HCT116 (cell line): ENCODE data around the gene PKP1. TPM values are rescaled to one million over a fixed set of nuclear protein-coding genes. Genes with fewer than 3 reads are reported as not detected.

ENCODE experiments used
- ATAC-seq: fragments of 200-7000 bp; cut with Tn5 transposase; 2 replicates; pipeline ENCODE4 v1.9.1; 2020; ENCODE audit warnings: mild to moderate bottlenecking, moderate library complexity
- BruUV-seq: library from RNA; stranded (reverse); fragments of 400-500 nt; replicated peaks from 2 replicates; lab custom pipeline; 2021; lab: Mats Ljungman, UMichigan
- CTCF ChIA-PET: fragments of 300-600 bp; sonication (Branson Sonifier 250); formaldehyde crosslinking; loops from one replicate; lab custom pipeline; 2021; ENCODE audit warnings: antibody characterized with exemption; lab: Charles Lee
- POLR2A ChIA-PET: fragments of 300-600, 350-600 bp; sonication (Branson Sonifier 250); formaldehyde crosslinking; loops from one replicate; lab custom pipeline; 2021; ENCODE audit warnings: antibody characterized with exemption; lab: Charles Lee
- RAD21 ChIA-PET, 2 experiments: fragments of 300-600 bp; sonication (Branson Sonifier 250); formaldehyde crosslinking; loops; one replicate each; lab custom pipeline; 2023; ENCODE audit warnings: low total read pairs in 2 of 2; ENCODE audit not compliant: uncharacterized antibody in 2 of 2, unreplicated experiment in 2 of 2, low non-redundant PET in 1 of 2; lab: Charles Lee
- DNase-seq: peaks from one replicate; pipeline ENCODE4 v3.0.0-alpha.2; 2010; ENCODE audit warnings: low read depth, low spot score
- H2AFZ ChIP-seq: fragments of 200-600 bp; shearing (Covaris generic), sonication (generic); 2 replicates; pipeline ENCODE4 v1.6.1; 2017; ENCODE audit warnings: low read depth, mixed run types, mixed read lengths, antibody characterized with exemption, low read length; ENCODE audit not compliant: poor library complexity, severe bottlenecking
- H3K27ac ChIP-seq: 2 replicates; pipeline ENCODE4 v1.5.1; 2012; ENCODE audit warnings: low read depth, low read length
- H3K27me3 ChIP-seq: fragments of 200-600 bp; sonication (generic); 2 replicates; pipeline ENCODE4 v1.6.1; 2016; ENCODE audit warnings: mixed run types, low read length, mixed read lengths; ENCODE audit not compliant: insufficient read depth
- H3K36me3 ChIP-seq, 2 experiments: fragments of 200-500 bp in 1 of 2; fragments of 200-600 bp in 1 of 2; sonication (Bioruptor generic) in 1 of 2; sonication (generic) in 1 of 2; 2 replicates each; pipeline versions ENCODE4 v1.5.1 to v1.6.1; 2014 to 2016; ENCODE audit warnings: low read length in 2 of 2, inconsistent platforms in 1 of 2, mixed read lengths in 1 of 2, mixed run types in 1 of 2; ENCODE audit not compliant: insufficient read depth in 2 of 2, control insufficient read depth in 1 of 2
- H3K4me1 ChIP-seq, 2 experiments: fragments of 200-600 bp in 1 of 2; sonication (generic) in 1 of 2; 2 replicates each; pipeline versions ENCODE4 v1.5.1 to v1.6.1; 2012 to 2017; ENCODE audit warnings: low read length in 2 of 2, inconsistent platforms in 1 of 2, mild to moderate bottlenecking in 1 of 2, mixed read lengths in 1 of 2, mixed run types in 1 of 2, moderate library complexity in 1 of 2; ENCODE audit not compliant: insufficient read depth in 2 of 2, control insufficient read depth in 1 of 2
- H3K4me2 ChIP-seq: fragments of 200-600 bp; sonication (generic); 2 replicates; pipeline ENCODE4 v1.6.1; 2017; ENCODE audit warnings: mixed run types, low read length, mixed read lengths
- H3K4me3 ChIP-seq, 2 experiments: fragments of 200-600 bp in 1 of 2; sonication (generic) in 1 of 2; replicated peaks in 1 of 2; 2 replicates each; pipeline ENCODE4 v1.5.1; 2011 to 2016; ENCODE audit warnings: low read length in 2 of 2, control low read depth in 1 of 2, low read depth in 1 of 2, mild to moderate bottlenecking in 1 of 2, mixed read lengths in 1 of 2, mixed run types in 1 of 2
- H3K79me2 ChIP-seq: fragments of 200-600 bp; sonication (generic); 2 replicates; pipeline ENCODE4 v1.6.1; 2017; ENCODE audit warnings: mild to moderate bottlenecking, mixed run types, low read length, moderate library complexity, mixed read lengths; ENCODE audit not compliant: insufficient read depth
- H3K9ac ChIP-seq: fragments of 200-600 bp; sonication (generic); 2 replicates; pipeline ENCODE4 v1.6.1; 2016; ENCODE audit warnings: low read length, mixed read lengths
- H3K9me2 ChIP-seq: fragments of 200-600 bp; sonication (generic), shearing (Covaris generic); 2 replicates; pipeline ENCODE4 v1.6.1; 2017; ENCODE audit warnings: mixed run types, mild to moderate bottlenecking, moderate library complexity; ENCODE audit not compliant: insufficient read depth
- H3K9me3 ChIP-seq, 2 experiments: fragments of 200-500 bp in 1 of 2; fragments of 200-600 bp in 1 of 2; sonication (Bioruptor generic) in 1 of 2; sonication (generic) in 1 of 2; 2 replicates each; pipeline ENCODE4 v1.6.1; 2014 to 2017; ENCODE audit warnings: low read length in 2 of 2, mixed read lengths in 2 of 2, inconsistent platforms in 1 of 2, low read depth in 1 of 2, mild to moderate bottlenecking in 1 of 2, mixed run types in 1 of 2, moderate library complexity in 1 of 2; ENCODE audit not compliant: control insufficient read depth in 1 of 2, insufficient read depth in 1 of 2
- H4K20me1 ChIP-seq: fragments of 200-600 bp; sonication (generic), shearing (Covaris generic); 2 replicates; pipeline ENCODE4 v1.6.1; 2017; ENCODE audit warnings: mixed run types, mild to moderate bottlenecking, moderate library complexity; ENCODE audit not compliant: insufficient read depth
- CTCF ChIP-seq, 3 experiments: fragments of 200-600 bp in 1 of 3; sonication (generic) in 1 of 3; IDR thresholded peaks in 2 of 3; conservative IDR thresholded peaks in 1 of 3; 2 replicates each; pipeline ENCODE4 v1.5.1; 2012 to 2017; ENCODE audit warnings: low read depth in 2 of 3, low read length in 2 of 3, antibody characterized with exemption in 1 of 3, borderline replicate concordance in 1 of 3, control low read depth in 1 of 3, mild to moderate bottlenecking in 1 of 3, mixed read lengths in 1 of 3, mixed run types in 1 of 3, moderate library complexity in 1 of 3; ENCODE audit not compliant: insufficient read depth in 1 of 3
- EGR1 ChIP-seq: IDR thresholded peaks from 2 replicates; pipeline ENCODE4 v1.6.1; 2012; ENCODE audit warnings: low read depth
- ELF1 ChIP-seq: IDR thresholded peaks from 2 replicates; pipeline ENCODE4 v1.6.1; 2012; ENCODE audit warnings: low read depth, borderline replicate concordance
- FOSL1 ChIP-seq: IDR thresholded peaks from 2 replicates; pipeline ENCODE4 v1.6.1; 2012; ENCODE audit warnings: low read depth
- JUND ChIP-seq: IDR thresholded peaks from 2 replicates; pipeline ENCODE4 v1.6.1; 2012
- POLR2AphosphoS5 ChIP-seq: IDR thresholded peaks from 2 replicates; pipeline ENCODE4 v1.6.1; 2011; ENCODE audit warnings: mild to moderate bottlenecking, low read depth, low read length, moderate library complexity
- SP1 ChIP-seq: IDR thresholded peaks from 2 replicates; pipeline ENCODE4 v1.6.1; 2012; ENCODE audit warnings: low read depth
- ZFX ChIP-seq: fragments of 450-650 bp; IDR thresholded peaks from 2 replicates; pipeline ENCODE4 v1.6.1; 2017
- ZNF274 ChIP-seq: fragments of 200-500 bp; sonication (Bioruptor generic); IDR thresholded peaks from 2 replicates; pipeline ENCODE4 v1.6.1; 2014; ENCODE audit warnings: mild to moderate bottlenecking, low read depth, low read length, inconsistent platforms
- intact Hi-C: fragments of 100-400 bp; cut with micrococcal nuclease; formaldehyde crosslinking; loops from 2 replicates; pipeline ENCODE4 v1.10.0; 2022
- total RNA-seq: library from RNA; stranded (reverse); gene quantifications from one replicate; pipeline ENCODE4 v1.2.1, GENCODE V29; 2021; ENCODE audit not compliant: unreplicated experiment

Gene PKP1
- total RNA-seq, 1 experiment from 2014 or later: 0.07 TPM

DNA sequence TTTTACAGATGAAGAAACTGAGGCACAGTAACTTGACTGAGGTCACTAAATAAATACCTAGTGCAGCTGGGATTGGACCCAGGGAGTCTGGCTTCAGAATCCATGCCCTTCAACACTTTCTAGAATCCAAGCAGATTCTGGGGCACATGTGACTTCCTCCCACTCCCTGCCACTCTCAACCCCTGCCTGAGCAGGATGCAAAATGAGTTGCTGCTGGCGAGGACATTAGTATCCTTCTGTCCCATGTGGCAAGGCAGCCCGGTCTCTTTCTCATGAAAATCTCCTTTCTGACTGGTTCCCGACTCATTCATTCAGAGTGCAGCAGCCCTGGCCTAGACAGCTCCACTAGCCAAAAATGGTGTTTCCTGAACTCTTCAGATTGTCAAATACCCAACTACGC is 65.8 kb downstream of the PKP1 start:
- no peak overlapping the region for H3K4me3 ChIP-seq
- RAD21 ChIA-PET: interaction anchor here in 1 of 2 experiments (1.0 kb wide), 1 partner anchor 95 kb away, joined by 3 read pairs; no protein-coding TSS in a partner anchor
- no peak for ATAC-seq
- H2AFZ ChIP-seq: no peak overlapping the region
- peaks cover 2 to 15% of the 10 kb centered on the region in 2 experiments; a peak in 3 of 4 replicates for H3K4me1 ChIP-seq
- POLR2A ChIA-PET: no interaction called here
- no TSS peak for BruUV-seq
- H3K36me3 ChIP-seq: no peaks in the 10 kb centered on the region
- H3K27me3 ChIP-seq: peaks cover 12% of the 10 kb centered on the region; the same call in 1 of the 2 replicates
- no peak overlapping the region for H3K4me2 ChIP-seq
- no peaks in the 10 kb centered on the region for H3K79me2 ChIP-seq
- no peak overlapping the region for H3K9ac ChIP-seq
- intact Hi-C loops: no loop called here
- H4K20me1 ChIP-seq: no peaks in the 10 kb centered on the region
- H3K9me2 ChIP-seq: no peaks in the 10 kb centered on the region
- H3K27ac ChIP-seq: no peak overlapping the region
- DNase-seq: no peak
- CTCF ChIA-PET: interaction anchor here (1.0 to 3.8 kb wide), 12 partner anchors 9 to 126 kb away, joined by 3 to 31 read pairs (median 6); no protein-coding TSS in a partner anchor
- TF ChIP-seq CTCF (IDR thresholded peaks at IDR 0.05 in 2 of 3, conservative IDR thresholded peaks at IDR 0.05 in 1 of 3; ENCODE audit: borderline replicate concordance in 1 of 3, insufficient read depth in 1 of 3, low read depth in 2 of 3, low read length in 2 of 3) (no peak), ZNF274 (no peak)
- no peaks in the 10 kb centered on the region for H3K9me3 ChIP-seq

- CTCF ChIA-PET: interaction anchor here (1.3 to 3.4 kb wide), 3 partner anchors 8 to 18 kb away, joined by 3 to 17 read pairs (median 4); no protein-coding TSS in a partner anchor
- no peak overlapping the region for H2AFZ ChIP-seq
- no TSS peak for BruUV-seq
- H3K27me3 ChIP-seq: peaks cover 12% of the 10 kb centered on the region; the same call in 1 of the 2 replicates
- intact Hi-C loops: no loop called here
- no peak for DNase-seq
- H3K4me3 ChIP-seq: no peak overlapping the region
- no peak overlapping the region for H3K4me2 ChIP-seq
- no peaks in the 10 kb centered on the region for H4K20me1 ChIP-seq
- H3K79me2 ChIP-seq: no peaks in the 10 kb centered on the region
- RAD21 ChIA-PET: no interaction called here
- H3K9ac ChIP-seq: no peak overlapping the region
- no peak overlapping the region for H3K27ac ChIP-seq
- H3K9me2 ChIP-seq: no peaks in the 10 kb centered on the region
- peaks cover 2 to 15% of the 10 kb centered on the region in 2 experiments; a peak in 3 of 4 replicates for H3K4me1 ChIP-seq
- no peak for ATAC-seq
- no peak for TF ChIP-seq SP1
- no peak for TF ChIP-seq ELF1
- no peak for TF ChIP-seq CTCF (IDR thresholded peaks at IDR 0.05 in 2 of 3, conservative IDR thresholded peaks at IDR 0.05 in 1 of 3; ENCODE audit: borderline replicate concordance in 1 of 3, insufficient read depth in 1 of 3, low read depth in 2 of 3, low read length in 2 of 3)
- no peak for TF ChIP-seq POLR2AphosphoS5
- TF ChIP-seq FOSL1: no peak
- no peak for TF ChIP-seq ZFX
- no peak for TF ChIP-seq EGR1
- TF ChIP-seq JUND: no peak
- TF ChIP-seq ZNF274: no peak
- H3K36me3 ChIP-seq: no peaks in the 10 kb centered on the region
- H3K9me3 ChIP-seq: no peaks in the 10 kb centered on the region
- POLR2A ChIA-PET: no interaction called here
Measured at GRCh38 chr1:201350361-201350725, 67.0 kb downstream of the PKP1 start.
